ENCODE results near the gene OXSR1.

The OXSR1 gene

DNA sequence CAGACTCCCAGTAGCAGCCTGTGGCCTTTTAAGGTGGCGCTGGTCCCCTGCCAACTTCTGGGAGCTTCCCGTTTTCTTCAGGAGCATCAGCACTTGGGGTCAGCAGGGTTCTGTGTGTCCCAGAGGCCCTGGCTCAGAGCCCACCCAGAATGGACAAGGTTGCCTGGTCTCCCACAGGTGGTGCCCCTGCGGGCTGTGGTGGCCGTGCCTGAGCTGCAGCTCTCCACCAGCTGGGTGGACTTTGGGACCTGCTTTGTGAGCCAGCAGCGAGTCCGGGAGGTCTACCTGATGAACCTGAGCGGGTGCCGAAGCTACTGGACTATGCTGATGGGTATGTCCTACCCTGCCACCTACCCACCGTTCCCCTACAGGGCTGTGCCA, 43.9 kb upstream of the OXSR1 start:
- WGBS = 94% methylated on average over 9 of the region's 9 CpGs
- no peak overlapping the region for H3K27ac ChIP-seq (ENCODE audit: low read depth, low read length)
- H3K27me3 ChIP-seq (ENCODE audit: insufficient read depth, low read length) = no peaks in the 10 kb centered on the region
- H3K9me3 ChIP-seq (ENCODE audit: insufficient read depth, low read depth, low read length) = no peaks in the 10 kb centered on the region
- H3K9ac ChIP-seq (ENCODE audit: low read depth, low read length) = no peak overlapping the region
- H3K4me3 ChIP-seq (ENCODE audit: low read length) = no peak overlapping the region
- peaks cover 51% of the 10 kb centered on the region for H3K36me3 ChIP-seq (ENCODE audit: insufficient read depth, low read length)
- H3K4me1 ChIP-seq (ENCODE audit: insufficient read depth, low read length) = no peaks in the 10 kb centered on the region

DNA sequence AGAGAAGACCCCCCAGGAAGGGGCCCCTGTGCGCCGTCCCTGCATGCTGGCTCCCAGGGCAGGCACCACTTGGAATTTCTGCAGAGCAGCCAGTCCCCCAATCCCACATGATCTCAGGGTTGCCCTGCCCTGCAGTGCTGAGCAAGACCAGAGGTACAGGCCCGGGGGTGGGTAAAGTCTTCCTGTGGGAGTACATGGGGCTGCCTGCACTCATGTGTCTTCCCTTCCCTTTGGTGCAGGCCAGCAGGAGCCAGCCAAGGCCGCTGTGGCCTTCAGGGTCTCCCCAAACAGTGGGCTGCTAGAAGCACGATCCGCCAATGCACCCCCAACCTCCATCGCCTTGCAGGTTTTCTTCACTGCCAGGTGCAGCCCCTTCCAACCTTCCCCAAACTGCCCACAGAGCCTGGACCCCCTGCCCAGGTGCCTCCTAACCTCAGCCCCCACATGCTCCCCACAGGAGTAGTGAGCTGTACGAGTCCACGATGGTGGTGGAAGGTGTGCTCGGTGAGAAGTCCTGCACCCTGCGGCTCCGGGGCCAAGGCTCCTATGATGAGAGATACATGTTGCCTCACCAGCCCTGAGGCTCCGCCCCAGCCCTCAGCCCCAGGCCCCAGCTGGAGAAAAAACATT, 43.4 kb upstream of the OXSR1 start:
- Histone ChIP-seq H3K27me3 (ENCODE audit: insufficient read depth, low read length) (no peaks in the 10 kb centered on the region), H3K9ac (ENCODE audit: low read depth, low read length) (no peak overlapping the region), H3K4me3 (ENCODE audit: low read length) (no peak overlapping the region), H3K4me1 (ENCODE audit: insufficient read depth, low read length) (no peaks in the 10 kb centered on the region), H3K9me3 (ENCODE audit: insufficient read depth, low read depth, low read length) (no peaks in the 10 kb centered on the region), H3K27ac (ENCODE audit: low read depth, low read length) (no peak overlapping the region), H3K36me3 (ENCODE audit: insufficient read depth, low read length) (peaks cover 56% of the 10 kb centered on the region)
- 94% methylated on average over 13 of the region's 13 CpGs for WGBS

DNA sequence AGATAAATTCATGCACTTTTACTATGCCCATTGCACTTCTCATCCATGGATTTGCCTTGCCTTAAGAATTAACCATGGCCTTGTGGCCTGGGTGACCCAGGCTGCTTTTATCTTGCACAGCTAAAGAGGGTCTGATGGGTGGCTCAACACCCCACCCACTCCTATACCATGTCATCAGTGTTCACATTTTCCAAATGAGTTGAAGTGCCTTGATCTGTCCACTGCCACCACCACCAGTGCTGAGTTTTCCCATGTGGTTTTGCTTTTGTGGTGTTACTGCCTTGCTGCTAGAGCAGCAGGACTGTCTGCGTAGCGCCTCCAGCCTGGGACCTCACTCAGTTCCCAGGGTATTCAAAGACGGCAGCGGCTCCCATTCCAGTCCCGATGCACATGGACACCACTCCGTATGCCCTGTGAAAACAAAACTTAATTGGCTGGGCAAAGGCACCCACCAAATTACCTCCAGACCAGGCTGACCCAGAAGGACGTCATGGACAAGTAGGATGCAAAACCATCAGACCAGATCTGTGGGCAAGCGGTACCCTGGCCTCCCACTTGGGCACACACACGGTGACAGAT, 42.5 kb upstream of the OXSR1 start:
- H3K4me1 ChIP-seq (ENCODE audit: insufficient read depth, low read length) = no peaks in the 10 kb centered on the region
- no peak overlapping the region for H3K4me3 ChIP-seq (ENCODE audit: low read length)
- no peak overlapping the region for H3K27ac ChIP-seq (ENCODE audit: low read depth, low read length)
- peaks cover 65% of the 10 kb centered on the region for H3K36me3 ChIP-seq (ENCODE audit: insufficient read depth, low read length)
- WGBS = 95% methylated on average over 9 of the region's 9 CpGs
- no peaks in the 10 kb centered on the region for H3K27me3 ChIP-seq (ENCODE audit: insufficient read depth, low read length)
- H3K9ac ChIP-seq (ENCODE audit: low read depth, low read length) = no peak overlapping the region
- no peaks in the 10 kb centered on the region for H3K9me3 ChIP-seq (ENCODE audit: insufficient read depth, low read depth, low read length)

DNA sequence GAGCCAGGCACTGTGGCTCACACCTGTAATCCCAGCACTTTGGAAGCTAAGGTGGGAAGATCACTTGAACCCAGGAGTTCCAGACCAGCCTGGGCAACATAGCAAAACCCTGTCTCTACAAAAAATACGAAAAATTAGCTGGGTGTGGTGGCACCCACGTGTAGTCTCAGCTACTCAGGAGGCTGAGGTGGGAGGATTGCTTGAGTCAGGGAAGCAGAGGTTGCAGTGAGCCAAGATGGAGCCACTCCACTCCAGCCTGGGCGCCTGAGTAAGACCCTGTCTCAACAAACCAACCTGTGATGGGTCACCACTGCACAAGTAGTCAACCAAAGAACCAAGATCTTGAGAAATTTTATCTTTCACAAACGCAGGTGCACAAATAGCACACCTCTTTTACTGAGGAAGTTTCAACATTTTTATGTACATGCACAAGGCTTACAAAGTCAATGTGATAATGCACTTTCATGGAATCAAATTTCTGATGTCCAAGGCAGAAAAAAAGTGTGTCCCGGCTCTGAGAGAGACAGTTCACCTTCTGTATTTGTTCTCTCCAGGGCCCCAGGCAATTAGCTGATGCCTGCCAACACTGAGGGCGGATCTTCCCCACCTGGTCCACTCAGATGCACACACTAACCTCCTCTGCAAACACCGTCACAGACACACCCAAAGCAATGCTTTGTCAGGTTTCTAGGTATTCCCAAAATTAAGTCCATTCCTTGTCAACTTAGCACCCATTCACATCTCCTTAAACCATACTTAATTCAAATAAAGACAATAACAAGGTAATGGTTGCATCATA, 40.8 kb upstream of the OXSR1 start:
- H3K4me1 ChIP-seq (ENCODE audit: insufficient read depth, low read length) = no peaks in the 10 kb centered on the region
- H3K36me3 ChIP-seq (ENCODE audit: insufficient read depth, low read length) = peaks cover 79% of the 10 kb centered on the region
- no peak overlapping the region for H3K4me3 ChIP-seq (ENCODE audit: low read length)
- no peaks in the 10 kb centered on the region for H3K9me3 ChIP-seq (ENCODE audit: insufficient read depth, low read depth, low read length)
- no peaks in the 10 kb centered on the region for H3K27me3 ChIP-seq (ENCODE audit: insufficient read depth, low read length)
- no peak overlapping the region for H3K27ac ChIP-seq (ENCODE audit: low read depth, low read length)
- WGBS = 90% methylated on average over 7 of the region's 7 CpGs
- H3K9ac ChIP-seq (ENCODE audit: low read depth, low read length) = no peak overlapping the region

DNA sequence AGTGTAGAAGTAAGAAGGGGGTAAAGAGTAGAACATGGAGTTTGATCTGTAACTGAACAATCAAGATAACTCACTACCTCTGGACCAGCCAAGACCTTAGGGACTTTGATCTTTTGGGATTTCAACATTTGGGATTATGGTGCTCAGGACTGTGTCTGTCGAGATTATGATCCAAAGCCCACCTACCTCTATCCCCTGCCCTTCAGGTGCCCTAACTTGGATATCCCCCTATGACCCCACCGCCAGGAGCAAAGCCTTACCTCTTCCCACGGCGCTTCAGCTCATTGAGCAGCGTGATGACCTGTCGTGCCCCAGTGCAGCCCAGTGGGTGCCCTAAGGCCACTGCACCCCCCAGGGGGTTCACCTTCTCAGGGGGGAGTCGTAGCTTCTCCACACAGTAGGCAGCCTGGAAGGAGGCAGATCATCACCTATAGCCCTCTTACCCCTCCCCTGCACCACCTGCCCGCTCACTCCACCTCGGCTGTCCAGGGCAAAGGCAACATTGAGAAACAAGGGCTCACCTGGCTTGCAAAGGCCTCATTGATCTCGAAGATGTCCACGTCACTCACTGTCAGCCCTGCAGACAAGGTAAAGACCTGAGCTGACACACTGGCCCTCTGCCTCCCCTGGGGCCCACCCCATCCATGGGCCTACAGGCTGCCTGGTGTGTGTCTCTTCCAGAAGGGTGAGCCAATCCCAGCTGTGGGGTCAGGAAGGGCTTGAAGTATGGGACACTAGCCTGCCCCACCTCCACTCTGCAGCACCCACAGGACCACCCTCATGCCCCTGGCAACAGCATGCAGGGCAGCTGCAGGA, 39.8 kb upstream of the OXSR1 start:
- WGBS = 94% methylated on average over 11 of the region's 11 CpGs
- Histone ChIP-seq H3K9me3 (ENCODE audit: insufficient read depth, low read depth, low read length) (no peaks in the 10 kb centered on the region), H3K27ac (ENCODE audit: low read depth, low read length) (no peak overlapping the region), H3K9ac (ENCODE audit: low read depth, low read length) (no peak overlapping the region), H3K4me3 (ENCODE audit: low read length) (no peak overlapping the region), H3K4me1 (ENCODE audit: insufficient read depth, low read length) (no peaks in the 10 kb centered on the region), H3K36me3 (ENCODE audit: insufficient read depth, low read length) (peaks cover 84% of the 10 kb centered on the region), H3K27me3 (ENCODE audit: insufficient read depth, low read length) (no peaks in the 10 kb centered on the region)

DNA sequence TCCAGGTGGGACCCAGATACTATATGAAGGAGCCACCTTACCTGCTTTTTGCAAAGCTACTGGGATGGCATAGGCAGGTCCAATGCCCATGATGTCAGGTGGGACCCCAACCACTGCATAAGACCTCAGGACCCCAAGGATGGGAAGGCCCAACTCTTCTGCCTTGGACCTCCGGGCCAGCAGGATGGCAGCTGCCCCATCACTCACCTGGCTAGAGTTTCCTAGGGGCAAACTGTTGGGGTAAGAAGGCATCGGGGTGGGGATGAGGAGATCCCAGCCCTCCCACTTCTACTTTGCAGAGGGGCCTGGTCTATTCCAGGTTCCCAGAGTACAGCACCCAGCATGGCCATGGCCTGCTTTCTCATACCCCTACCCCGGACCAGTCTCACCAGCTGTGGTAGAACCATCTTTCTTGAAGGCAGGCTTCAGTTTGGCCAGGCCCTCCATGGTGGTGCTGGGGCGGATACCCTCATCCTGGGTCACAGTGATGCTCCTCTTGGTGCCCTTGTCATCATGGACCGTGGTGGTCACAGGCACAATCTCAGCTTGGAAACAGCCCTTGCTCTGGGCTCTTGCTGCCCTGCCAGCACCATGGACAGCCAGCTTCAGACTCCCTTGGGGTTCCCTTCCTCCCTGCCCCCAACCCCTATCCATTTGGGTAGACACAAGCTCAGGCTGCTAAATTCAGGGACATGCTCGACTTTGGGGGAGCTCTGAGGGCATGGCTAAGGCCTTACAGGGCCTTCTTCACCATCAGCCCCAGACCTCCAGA, 39.0 kb upstream of the OXSR1 start:
- no peak overlapping the region for H3K9ac ChIP-seq (ENCODE audit: low read depth, low read length)
- no peaks in the 10 kb centered on the region for H3K4me1 ChIP-seq (ENCODE audit: insufficient read depth, low read length)
- H3K9me3 ChIP-seq (ENCODE audit: insufficient read depth, low read depth, low read length) = no peaks in the 10 kb centered on the region
- WGBS = 94% methylated on average over 6 of the region's 6 CpGs
- H3K4me3 ChIP-seq (ENCODE audit: low read length) = no peak overlapping the region
- no peak overlapping the region for H3K27ac ChIP-seq (ENCODE audit: low read depth, low read length)
- peaks cover 91% of the 10 kb centered on the region for H3K36me3 ChIP-seq (ENCODE audit: insufficient read depth, low read length)
- H3K27me3 ChIP-seq (ENCODE audit: insufficient read depth, low read length) = no peaks in the 10 kb centered on the region

DNA sequence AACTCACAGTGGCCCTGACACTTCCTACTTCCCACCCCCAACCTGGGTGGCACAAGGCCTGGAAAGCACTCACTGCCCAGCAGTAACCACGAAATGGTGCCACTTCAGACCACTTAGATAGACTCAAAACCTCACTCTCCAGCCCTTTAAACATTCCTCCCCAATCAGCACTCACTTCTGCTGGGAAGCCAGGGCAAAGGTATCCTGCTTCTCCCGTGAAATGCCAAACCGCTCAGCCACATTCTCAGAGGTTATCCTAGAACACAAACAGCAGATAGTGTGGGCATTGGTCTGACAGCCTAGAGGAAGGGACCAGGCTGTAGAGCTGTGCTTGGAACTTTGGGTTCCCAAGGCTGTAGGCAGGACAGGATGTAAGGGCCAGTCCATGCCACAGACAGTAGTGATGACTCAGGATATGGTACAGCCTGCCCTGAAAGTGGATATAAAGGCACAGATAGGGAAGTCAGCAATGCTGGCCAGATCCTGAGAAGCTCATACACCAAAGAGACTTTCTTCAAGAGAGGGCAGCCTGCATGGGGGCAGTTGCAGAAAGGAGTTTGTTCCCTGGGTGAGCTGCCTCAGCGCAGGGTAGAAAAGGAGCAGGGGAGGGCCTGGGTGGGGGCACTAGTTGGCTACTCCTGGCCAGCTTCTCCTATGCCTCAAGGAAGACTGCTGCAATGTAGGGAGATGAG, 37.6 kb upstream of the OXSR1 start:
- peaks cover 81% of the 10 kb centered on the region for H3K36me3 ChIP-seq (ENCODE audit: insufficient read depth, low read length)
- 93% methylated on average over 4 of the region's 4 CpGs for WGBS
- H3K4me1 ChIP-seq (ENCODE audit: insufficient read depth, low read length) = no peaks in the 10 kb centered on the region
- no peaks in the 10 kb centered on the region for H3K27me3 ChIP-seq (ENCODE audit: insufficient read depth, low read length)
- H3K4me3 ChIP-seq (ENCODE audit: low read length) = no peak overlapping the region
- H3K9me3 ChIP-seq (ENCODE audit: insufficient read depth, low read depth, low read length) = no peaks in the 10 kb centered on the region
- H3K27ac ChIP-seq (ENCODE audit: low read depth, low read length) = no peak overlapping the region
- no peak overlapping the region for H3K9ac ChIP-seq (ENCODE audit: low read depth, low read length)

DNA sequence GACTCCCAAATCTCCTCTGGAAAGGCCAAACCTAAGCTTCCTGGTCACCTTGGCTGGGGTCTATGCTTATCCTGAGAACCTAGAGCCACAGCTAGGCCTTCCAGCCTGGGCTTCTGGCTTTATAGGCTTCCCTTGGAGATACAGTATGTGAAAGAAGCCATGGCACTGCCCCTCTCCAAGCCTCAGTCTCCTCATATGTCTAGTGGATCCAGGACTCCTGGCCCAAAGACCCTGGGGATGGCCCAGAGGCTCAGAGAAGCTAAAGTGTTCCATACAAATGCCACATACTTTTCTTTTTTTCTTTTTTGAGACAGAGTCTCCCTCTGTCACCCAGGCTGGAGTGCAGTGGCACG, 37.1 kb upstream of the OXSR1 start:
- 96% methylated on average over 1 of the region's 1 CpG for WGBS
- no peaks in the 10 kb centered on the region for H3K27me3 ChIP-seq (ENCODE audit: insufficient read depth, low read length)

DNA sequence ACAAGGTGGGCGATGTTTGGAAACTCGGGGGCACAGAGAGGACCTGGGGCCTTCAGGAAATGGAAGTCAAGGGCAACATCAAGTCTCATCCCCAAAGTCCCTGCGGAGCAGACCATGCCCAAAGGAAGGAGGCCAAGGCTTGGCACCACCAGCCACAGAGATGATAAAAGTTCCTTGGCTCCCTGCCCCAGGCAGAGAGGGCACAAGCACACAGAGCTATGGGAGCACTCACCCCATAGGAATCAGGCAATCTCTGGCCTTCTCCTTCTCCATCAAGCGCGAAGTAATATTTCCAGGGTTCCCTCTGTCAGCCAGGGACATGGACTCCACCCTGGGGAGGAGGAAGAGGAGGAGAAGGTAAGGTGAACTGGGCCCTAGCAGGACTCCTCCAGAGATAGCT, 36.3 kb upstream of the OXSR1 start:
- H3K27ac ChIP-seq (ENCODE audit: low read depth, low read length) = no peak overlapping the region
- WGBS = 94% methylated on average over 5 of the region's 5 CpGs

More for the DNA sequence above, 37.1 kb upstream of the OXSR1 start:
- H3K4me1 ChIP-seq (ENCODE audit: insufficient read depth, low read length) = no peaks in the 10 kb centered on the region
- no peak overlapping the region for H3K4me3 ChIP-seq (ENCODE audit: low read length)
- no peak overlapping the region for H3K9ac ChIP-seq (ENCODE audit: low read depth, low read length)
- no peaks in the 10 kb centered on the region for H3K9me3 ChIP-seq (ENCODE audit: insufficient read depth, low read depth, low read length)
- peaks cover 81% of the 10 kb centered on the region for H3K36me3 ChIP-seq (ENCODE audit: insufficient read depth, low read length)
- H3K27ac ChIP-seq (ENCODE audit: low read depth, low read length) = no peak overlapping the region

DNA sequence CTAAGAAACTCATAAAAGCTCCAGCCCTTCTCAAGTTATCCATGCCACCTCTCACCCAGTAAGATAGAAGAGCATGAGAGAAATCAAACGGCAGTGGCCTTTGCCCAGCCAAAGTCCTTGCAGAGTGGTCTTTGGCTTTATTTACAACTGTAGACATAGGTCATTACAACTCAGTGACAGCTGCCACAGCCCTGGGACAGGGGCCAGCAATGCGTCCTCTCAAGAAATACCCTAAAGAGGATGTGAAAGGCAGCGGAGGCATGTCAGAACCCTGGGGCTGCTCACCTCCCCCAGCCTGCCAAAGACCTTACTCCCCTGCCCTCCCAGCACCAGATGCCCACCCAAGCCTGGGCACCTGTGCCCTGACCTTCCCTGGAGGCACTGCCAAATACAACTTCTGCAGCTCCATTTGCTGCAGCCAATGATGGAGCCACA, 34.7 kb upstream of the OXSR1 start:
- Histone ChIP-seq H3K27me3 (ENCODE audit: insufficient read depth, low read length) (no peaks in the 10 kb centered on the region), H3K4me3 (ENCODE audit: low read length) (no peak overlapping the region), H3K27ac (ENCODE audit: low read depth, low read length) (no peak overlapping the region), H3K9me3 (ENCODE audit: insufficient read depth, low read depth, low read length) (no peaks in the 10 kb centered on the region), H3K4me1 (ENCODE audit: insufficient read depth, low read length) (no peaks in the 10 kb centered on the region), H3K36me3 (ENCODE audit: insufficient read depth, low read length) (peaks cover 75% of the 10 kb centered on the region), H3K9ac (ENCODE audit: low read depth, low read length) (no peak overlapping the region)
- WGBS = 97% methylated on average over 3 of the region's 3 CpGs

More for the DNA sequence above, 36.3 kb upstream of the OXSR1 start:
- Histone ChIP-seq H3K9me3 (ENCODE audit: insufficient read depth, low read depth, low read length) (no peaks in the 10 kb centered on the region), H3K4me1 (ENCODE audit: insufficient read depth, low read length) (no peaks in the 10 kb centered on the region), H3K36me3 (ENCODE audit: insufficient read depth, low read length) (peaks cover 85% of the 10 kb centered on the region), H3K4me3 (ENCODE audit: low read length) (no peak overlapping the region), H3K9ac (ENCODE audit: low read depth, low read length) (no peak overlapping the region), H3K27me3 (ENCODE audit: insufficient read depth, low read length) (no peaks in the 10 kb centered on the region)

Data from HUES64 (cell line).